T-helper 2 cell (primary cell): Measurements from ENCODE around the gene OSGIN1.
"Not testable (repeated sequence)": the region's sequence is repeated elsewhere in the genome, so short reads cannot be mapped to it uniquely, and the experiment has no call there.

Experiments used
- DNase-seq, 5 experiments: peaks; one replicate each; pipeline versions ENCODE4 v3.0.0 to v3.0.0-alpha.2; 2012 to 2022

Gene OSGIN1

DNA sequence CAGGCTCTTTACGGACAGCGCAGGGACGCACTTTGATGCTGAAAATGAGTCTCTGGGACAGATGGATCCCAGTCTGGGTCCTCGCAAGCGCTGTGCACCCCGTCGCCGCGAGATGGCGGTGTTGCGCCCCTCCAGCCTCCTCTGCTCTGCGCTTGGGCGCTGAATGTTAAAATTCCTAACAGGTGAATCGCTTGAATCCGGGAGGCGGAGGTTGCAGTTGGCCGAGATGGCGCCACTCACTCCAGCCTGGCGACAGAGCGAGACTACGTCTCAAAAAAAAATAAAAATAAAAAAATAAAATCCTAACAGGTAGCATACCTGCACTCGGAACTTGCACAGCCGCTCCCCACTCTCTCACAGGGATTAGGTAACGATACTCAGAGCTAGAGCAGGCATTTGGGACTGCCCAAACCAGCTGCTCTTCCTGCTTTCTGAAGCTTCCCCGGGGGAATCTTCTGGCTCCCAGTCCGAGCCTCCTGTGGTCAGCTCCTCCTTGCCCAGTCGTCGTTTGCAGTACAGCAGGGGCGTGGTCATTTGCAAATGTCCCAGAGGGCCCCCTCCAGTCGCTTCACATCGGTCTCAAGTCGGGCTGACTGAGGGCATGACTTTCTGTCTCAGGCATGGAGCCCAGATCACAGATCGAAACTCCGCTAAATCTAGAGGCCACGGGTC is 26.2 kb upstream of the OSGIN1 start:
- peak; percentile 2 to 45 (median 29) for DNase-seq

DNA sequence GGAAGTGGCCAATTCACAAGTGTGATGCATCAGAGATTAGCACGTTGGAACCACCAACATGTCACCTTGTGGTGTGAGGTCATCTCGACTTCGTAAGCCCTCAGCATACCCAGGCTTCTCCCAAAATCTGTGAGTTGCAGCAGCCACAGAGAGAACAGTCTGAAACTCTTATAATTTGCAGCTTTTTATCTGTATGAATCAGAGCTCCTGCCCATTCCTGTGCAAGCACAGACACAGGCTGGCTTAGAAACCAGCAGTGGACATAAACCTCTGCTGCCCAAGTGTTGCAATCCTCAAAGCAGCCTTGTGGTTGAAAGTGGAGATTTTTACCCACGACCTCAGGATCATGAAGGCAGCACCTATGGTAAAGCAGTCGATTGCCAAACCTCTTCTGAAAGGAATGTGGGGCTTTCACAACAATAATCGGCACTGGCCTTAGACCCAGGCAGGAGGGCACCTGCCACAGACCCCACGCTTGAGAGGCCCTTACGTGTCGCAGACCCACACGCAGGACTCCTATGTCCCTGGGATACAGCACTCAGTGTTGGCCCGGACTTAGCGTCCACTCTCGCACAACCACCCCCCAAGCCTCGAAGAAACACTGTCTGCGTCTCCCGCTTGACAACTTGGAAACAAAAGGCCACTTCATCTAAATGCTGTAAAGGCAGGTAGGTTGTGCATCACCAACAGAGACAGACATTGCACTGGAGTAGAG is 24.5 kb upstream of the OSGIN1 start:
- no peak for DNase-seq

DNA sequence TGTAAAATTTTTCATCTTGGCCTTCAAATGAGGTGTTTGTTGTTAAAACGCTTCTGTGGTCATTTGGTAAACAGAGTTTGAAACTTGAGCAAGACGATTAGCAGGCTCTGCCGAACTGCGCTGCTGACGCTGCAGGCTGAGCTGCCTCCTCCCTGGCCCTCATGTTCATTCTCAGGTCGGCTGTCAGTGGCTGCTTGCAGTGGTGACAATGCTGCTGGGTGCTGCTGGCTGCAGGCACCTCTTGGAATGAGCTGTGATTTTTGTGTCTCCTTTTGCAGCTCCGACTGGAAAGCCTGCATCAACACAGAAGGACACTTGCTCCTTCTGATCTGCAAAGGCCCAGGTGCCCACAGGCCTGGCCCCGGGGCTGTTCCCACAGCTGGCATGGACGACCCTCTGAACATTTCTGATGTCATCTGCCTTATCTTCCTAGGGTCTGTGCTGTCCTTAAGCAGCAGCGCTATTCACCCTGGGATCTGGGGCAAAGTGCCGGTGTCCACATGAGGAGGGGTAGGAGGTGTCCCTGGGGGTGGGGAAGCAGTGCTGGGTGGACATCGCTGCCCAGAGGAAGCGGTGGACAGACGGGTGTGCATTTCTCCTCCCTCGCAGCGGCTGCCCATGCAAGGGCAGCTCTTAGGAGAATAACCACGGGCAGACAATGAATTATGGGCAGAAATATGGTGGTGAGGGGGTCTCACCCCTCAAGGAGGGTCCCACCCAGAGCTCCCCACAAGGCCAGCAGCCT is 23.1 kb upstream of the OSGIN1 start:
- DNase-seq: no peak

DNA sequence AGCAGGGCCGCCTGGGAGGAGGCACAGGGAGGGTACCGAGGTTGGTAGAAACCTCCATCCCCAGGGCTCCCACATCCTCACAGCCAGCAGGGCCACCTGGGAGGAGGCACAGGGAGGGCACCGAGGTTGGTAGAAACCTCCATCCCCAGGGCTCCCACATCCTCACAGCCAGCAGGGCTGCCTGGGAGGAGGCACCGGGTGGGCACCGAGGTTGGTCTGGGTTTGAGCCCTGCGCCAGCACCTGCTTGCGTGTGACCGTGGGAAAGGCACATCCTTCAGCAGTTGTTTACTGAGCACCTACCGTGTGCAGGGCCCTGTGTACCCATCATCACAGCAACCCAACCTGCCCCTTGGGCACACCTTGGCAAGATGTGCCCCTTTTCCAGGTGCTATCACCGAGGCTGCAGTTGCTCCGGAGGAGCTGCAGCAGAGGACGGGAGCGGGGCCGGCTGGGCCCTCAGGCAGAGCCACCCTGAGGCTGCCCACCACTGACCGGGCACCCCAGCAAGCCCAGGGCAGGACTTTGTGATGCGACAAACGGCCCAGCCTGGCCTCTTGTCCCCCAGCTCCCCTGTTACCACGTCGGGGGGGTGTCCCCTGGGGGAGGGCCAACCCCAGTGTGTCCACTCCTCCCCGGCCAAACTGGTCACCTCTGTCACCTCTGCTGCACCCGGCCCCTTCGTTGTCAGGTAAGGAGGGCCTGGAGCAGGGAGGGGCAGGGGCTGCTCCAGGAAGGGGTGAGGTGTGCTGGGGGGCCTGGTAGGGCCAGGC is 22.1 kb upstream of the OSGIN1 start:
- no peak for DNase-seq

DNA sequence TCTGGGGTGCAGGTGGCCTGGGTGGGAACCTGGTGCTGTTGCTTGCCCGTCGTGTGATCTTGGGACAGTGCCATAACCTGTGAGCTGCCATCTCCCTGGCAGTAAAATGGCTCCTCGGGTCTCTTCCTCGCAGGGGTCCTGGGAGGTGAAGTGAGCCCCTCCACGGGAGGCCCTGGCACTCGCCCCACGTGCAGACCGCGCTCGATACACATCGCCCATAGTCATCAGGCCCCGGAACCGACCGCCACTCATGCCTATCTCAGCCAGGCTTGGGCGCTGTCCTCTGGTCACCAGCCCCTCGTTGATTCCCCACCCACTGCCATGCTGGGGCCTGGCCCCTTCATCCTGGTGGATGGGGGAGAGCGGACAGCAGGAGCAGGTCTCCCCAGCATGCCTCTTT is 21.5 kb upstream of the OSGIN1 start:
- DNase-seq: no peak

DNA sequence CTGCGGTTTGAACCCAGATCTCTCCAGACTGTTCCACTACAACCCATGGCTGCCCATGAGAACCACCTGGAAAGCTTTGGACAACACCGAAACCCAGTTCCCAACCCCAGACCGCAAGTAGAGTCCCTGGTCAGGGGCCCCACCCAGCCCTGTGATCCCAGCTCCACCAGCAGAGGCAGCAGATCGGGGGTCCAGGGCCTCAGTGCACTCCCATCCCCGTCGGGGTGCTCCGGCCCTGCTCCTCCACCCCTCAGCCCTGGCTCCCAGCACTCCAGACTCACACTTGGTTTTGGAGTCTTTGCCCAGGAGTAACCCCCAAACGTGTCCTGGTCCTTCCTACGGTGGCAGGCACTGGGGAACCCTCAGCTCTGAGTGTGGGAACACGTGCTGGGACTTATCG is 20.7 kb upstream of the OSGIN1 start:
- no peak for DNase-seq

DNA sequence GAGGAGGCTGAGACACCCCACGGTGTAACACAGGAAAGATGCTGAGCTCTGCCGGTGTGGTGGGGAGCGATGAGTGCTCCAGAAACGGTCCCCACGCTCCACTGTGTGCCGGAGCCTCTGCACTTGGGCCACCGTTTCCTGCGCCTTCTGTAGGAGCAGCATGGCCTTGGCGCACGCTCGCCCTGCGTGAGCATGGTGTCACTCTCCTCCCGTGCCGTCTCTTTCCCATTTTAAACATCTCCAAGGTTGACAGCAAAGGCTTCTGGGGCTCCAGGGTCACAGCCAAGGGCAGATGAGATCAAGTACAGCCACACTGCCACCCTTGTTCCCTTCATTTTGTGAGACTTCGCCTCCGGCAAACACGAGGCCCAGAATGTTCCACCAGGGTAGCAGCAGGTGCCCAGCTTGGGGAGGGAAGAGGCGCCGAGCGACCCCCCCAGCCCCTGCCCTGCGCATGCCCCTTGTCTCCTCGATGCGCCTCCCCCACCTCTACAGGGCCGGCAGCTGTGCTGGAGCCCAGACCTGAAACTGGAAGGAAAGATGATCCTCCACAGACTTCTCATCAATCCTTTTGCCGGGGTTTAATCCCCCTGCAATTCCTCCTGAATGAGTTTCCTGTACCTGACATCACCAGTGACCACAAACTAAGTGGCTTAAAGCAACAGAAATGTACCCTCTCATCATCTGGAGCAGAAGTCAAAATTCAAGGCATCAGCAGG is 19.9 kb upstream of the OSGIN1 start:
- DNase-seq: no peak

DNA sequence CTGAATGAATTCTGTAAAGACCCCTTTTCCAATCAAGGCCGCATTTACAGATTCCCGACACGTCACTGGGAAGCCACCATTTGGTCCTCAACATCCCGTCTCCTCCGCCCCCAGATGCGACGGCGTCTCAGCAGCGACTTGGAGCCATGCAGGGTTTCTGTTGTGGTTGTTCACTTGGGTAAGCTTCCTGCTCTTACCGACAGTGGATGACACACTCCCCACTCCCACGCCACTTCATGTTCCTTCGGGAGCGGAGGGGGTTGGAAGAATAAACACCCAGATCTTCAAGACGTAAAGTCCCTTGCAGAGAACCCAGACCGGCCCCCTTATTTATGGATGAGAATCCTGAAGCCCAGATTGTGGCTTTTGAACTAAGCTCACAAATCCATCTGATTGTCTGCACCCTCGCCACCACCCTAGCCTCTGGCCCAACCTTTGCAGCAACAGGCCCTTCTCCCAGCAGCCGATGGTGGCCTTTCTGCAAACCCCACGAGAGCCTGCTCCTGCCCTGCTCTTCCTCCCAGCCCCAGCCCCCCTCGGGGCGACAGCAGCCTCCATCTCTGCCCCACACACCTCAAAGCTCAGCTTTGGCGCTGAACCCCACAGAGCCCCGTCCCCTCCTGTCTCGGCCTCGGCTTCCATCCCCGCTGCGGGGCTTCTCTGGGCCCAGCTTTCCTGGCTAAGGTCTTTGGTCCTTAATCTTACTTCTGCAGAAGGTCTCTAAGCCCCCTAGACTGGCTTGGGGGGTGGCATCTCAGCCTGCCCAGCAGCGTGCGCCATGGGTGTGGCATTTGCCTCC is 19.0 kb upstream of the OSGIN1 start:
- no peak for DNase-seq

DNA sequence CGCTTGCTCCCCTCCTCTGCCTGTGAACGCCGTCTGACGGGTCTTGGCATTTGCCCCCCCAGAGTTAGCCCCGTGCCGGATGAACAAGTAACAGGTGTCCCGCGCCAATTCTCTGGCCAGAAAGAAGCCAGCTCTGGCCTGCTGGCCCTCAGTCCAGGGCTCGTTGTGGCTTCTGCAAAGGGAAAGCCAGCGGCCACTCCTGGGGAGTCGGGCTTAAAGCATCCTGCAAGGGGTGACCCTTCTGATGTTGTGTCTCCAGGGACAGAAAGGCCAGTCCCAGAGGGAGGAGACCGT is 18.4 kb upstream of the OSGIN1 start:
- no peak for DNase-seq

DNA sequence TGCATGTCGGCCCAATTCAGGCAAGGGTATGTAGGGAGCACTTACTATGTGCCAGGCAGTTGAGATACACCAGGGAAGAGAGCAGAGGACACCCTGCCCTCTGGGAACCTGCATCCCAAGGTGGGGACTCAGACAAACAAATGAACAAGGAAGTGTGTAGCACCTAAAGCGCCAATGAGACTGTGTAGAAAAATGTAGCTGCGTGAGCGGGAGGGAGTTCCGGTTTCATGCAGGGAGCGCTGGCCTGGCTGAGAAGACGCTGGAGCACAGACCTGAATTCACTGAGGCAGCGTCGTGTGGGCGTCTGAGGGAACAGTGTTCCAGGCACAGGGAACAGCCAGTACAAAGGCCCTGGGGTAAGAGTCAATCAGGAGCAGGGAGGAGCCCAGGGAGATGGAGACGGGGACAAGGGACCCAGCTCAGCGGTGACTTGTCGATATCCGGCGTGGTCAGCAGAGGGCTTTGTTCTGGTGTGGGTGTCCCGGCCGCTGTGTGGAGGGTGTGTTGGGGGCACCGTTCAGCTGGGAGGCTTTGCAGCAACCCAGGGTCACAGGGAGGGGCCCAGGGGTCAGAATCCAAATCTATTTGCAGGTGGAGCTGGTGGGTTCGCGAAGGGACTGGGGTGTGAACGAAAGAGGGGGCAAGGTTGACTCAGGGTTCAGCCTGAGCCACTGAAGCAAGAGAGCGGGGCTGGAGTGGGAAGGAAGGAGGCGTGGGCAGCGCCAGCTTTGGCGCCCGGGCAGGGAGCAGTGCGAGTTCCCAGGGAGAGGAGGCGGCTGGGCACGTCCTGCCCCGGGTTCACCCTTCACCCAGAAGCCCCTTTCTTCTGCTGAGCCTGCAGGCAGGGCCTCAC is 17.8 kb upstream of the OSGIN1 start:
- DNase-seq: no peak

DNA sequence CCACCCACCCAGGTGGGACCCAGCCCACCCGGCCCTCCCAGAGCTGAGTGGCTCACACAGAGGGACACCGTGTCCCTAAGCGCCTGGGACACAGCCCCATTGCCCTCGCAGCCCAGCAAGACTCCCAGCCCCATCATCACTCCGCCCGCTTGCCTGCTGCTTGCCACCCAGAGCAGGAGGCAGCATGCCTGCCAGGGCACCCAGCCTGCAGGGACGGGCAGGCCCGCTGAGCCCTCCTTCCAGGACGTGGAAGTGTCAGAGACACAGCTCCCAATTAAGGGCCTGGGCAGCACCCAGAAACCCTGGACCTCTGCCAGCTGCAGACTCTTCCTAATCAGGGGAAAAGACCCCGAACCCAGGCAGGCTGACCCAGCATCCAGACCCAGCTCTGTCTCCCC is 17.2 kb upstream of the OSGIN1 start:
- no peak for DNase-seq

DNA sequence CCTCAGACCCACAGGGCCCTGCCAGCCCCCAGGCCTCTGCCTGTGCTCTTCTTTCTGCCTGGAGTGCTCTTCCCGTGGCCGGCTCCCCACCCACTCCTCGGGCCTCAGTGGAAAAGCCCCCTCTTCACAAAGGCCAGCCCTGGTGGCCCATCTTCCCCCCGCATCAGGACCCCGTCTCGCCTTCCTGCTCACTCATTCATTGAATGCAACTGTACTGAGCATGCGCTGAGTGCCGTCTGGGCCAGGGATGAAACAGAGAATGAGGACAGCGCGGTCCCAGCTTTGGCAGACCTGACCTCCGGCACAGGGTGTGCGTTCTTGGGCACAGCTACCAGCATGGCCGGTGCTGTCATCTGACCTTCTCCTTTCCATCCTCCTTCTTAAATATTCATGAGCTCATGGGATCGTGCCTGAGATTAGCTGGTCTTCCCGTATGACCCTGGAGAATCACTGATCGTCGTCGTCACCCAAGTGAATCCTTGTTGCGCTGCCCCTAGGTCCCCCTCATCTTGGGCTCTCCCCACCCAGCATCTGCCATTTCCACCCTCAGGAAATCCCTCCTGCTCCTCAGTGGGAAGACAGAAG is 16.4 kb upstream of the OSGIN1 start:
- no peak for DNase-seq

DNA sequence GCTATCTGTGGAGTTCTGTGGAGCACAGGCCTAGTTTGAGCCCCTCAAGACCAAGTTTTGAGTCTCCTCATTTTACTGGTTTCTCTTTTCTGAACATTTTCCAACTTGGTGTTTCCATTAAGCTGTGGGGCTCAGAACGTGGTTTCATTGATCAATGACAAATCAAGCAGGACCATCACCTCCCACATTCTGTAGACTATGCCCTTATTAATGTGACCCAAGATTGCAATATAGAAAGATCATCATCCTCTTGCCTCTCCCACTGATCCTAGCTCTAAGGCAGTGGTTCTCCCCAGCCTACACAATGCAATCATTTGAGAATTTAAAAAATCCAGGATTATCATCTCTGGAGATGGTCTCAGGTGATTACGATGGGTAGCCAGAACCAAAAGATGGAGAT is 15.8 kb upstream of the OSGIN1 start:
- no peak for DNase-seq

DNA sequence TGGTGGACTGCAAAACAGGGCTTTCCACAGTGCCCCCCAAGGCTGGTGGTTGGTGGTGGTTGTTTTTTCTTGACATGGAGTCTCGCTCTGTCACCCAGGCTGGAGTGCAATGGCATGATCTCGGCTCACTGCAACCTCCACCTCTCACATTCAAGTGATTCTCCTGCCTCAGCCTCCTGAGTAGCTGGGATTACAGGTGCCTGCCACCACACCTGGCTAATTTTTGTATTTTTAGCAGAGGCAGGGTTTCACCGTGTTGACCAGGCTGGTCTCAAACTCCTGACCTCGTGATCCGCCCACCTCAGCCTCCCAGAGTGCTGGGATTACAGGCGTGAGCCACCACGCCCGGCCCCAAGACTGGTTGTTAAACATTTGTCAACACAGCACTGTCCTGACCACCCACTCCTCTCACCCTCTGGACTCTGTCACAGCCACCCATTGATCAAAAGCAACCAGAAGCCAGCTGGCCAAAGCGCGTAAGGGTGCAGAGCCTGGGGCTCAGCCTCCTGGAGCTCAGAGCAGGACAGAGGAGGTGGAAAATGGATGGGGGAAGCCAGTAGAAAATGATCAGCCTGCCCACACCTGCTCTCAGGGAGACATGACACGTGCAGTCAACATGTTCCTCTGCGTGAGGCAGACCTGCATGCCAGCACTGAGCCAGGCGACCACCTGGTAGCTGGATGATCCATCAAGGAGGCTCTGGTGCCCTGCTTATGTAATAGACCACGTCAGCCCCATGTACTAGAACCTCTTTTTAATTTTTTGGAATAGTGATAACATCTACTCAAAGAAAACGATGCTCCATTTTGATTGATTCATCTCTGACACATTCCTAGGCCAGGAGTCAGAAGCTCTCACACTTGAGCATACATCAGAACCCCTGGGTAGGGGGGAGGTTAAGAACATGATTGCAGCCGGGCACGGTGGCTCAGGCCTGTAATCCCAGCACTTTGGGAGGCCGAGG is 14.8 kb upstream of the OSGIN1 start:
- DNase-seq: no peak

DNA sequence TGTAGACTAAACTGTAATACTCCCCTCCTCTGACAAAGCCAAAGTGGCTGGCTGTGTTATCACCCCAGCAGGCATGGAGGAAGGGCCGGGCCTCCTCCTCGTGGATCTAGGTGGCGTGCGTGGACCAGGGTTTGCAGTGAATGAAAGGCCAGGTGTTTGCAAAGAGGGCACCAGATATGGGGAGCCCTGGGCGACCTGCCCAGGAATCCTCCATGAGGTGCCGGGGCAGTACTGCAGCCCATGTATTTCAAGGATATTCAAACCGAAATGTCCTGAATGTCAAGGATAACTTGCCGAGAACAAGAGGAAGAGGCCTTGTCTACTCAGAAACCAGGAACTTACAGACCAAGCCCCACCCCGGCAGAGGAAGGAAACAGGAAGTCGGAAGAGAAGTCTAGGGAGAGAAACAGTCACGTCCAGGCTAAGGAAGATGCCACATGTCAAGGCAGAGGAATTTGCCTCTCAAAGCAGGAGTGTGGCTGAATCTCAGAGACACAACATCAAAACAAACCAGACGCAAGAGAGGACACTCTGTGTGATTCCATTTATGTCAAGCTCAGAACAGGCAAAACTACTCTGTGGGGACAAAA is 13.7 kb upstream of the OSGIN1 start:
- no peak for DNase-seq

DNA sequence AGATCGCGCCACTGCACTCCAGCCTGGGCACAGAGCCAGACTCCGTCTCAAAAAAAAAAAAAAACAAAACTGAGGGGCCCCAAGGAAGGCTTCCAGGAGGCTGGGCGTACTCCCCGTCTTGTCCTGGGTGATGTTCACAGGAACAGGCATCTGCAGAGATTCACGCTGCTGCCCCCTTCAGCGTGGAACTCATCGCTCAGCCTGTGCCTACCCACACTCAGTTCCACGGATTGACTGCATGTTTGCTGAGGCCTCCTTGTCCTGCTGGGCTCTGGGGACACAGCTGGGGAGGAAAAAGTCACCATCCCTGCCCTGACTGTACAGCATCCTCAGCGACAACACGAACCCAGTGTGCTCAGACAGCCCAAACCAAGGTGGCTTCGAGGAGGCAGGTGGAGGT is 12.9 kb upstream of the OSGIN1 start:
- DNase-seq: no peak

DNA sequence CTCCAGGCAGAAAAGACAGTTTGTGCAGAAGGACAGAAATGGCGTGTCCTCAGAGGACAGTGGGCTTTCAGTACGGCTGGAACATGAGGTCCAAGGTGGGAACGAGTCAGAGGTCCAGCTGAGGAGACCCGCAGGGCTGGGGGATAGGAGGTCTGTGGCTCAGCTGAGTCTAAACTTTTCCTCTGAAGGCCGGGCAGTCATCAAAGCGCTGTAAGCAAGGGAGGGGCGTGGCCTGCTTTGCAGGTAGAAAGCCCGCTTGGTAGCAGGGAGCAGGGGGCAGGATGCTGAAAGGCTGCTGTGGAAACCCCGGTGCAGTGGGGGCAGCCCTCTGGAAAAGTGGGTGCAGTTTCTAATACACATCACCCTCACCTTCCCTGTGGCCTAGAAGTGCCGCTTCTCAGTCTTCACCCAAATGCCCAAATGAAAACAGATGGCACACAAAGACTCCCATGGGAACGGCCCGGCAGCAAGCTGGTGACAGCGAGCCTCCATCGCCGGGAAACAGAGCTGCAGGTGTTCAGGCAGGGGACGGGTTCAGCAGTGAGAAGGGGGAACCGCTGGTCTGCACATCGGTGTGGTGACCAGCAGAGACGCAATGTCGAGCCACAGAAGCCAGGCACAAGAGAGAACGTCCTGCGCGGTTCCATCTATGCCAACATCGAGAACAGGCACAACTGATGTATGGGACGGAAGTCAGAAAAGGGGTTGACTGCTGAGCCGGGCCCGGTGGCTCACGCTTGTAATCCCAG is 12.2 kb upstream of the OSGIN1 start:
- no peak for DNase-seq

DNA sequence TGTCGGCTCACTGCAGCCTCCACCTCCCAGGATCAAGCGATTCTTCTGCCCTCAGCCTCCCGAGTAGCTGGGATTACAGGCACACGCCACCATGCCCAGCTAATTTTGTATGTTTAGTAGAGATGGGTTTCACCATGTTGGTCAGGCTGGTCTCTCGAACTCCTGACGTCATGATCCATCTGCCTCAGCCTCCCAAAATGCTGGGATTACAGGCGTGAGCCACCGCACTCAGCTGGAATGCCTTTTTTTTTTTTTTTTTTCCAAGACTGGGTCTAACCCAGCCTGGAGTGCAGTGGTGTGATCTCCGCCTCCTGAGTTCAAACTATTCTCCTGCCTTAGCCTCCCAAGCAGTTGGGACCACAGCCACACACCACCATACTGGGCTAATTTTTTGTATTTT is 11.5 kb upstream of the OSGIN1 start:
- not testable (repeated sequence) for DNase-seq
